Measurements from ENCODE around the gene ANXA9.

The ANXA9 gene

GRCh38 chr1:151003180-151003579, 21.1 kb downstream of the ANXA9 start:
- no peak for DNase-seq (ENCODE audit: low read depth)
- no peak overlapping the region for H3K4me3 ChIP-seq (ENCODE audit: low read length)
- no peak for TF ChIP-seq CTCF (conservative IDR thresholded peaks at IDR 0.05; ENCODE audit: low read length)

GRCh38 chr1:151005729-151006319, 23.7 kb downstream of the ANXA9 start:
- peak overlapping the region; percentile 78 for H3K4me3 ChIP-seq (ENCODE audit: low read length)
- TF ChIP-seq CTCF (conservative IDR thresholded peaks at IDR 0.05; ENCODE audit: low read length), result no peak
- DNase-seq (ENCODE audit: low read depth), result no peak

GRCh38 chr1:151006327-151007052, 24.4 kb downstream of the ANXA9 start, which contains the start of gene MINDY1:
Gene MINDY1, minus strand, starts transcription at chr1:151006902. Its CDS starts 4,285 bp downstream, at chr1:151002617.
- peak; percentile 75 for TF ChIP-seq CTCF (conservative IDR thresholded peaks at IDR 0.05; ENCODE audit: low read length)
- peak; percentile 87 for DNase-seq (ENCODE audit: low read depth)
- peak within 1 kb of the TSS; percentile 78 for H3K4me3 ChIP-seq (ENCODE audit: low read length)

GRCh38 chr1:151007853-151008243, 25.8 kb downstream of the ANXA9 start:
- no peak for TF ChIP-seq CTCF (conservative IDR thresholded peaks at IDR 0.05; ENCODE audit: low read length)
- DNase-seq (ENCODE audit: low read depth), result no peak
- H3K4me3 ChIP-seq (ENCODE audit: low read length), result peak overlapping the region; percentile 54

GRCh38 chr1:151008244-151009205, 26.4 kb downstream of the ANXA9 start, which contains the start of gene PRUNE1:
Gene PRUNE1, plus strand, starts transcription at chr1:151008449. Its CDS starts 184 bp downstream, at chr1:151008633.
- DNase-seq (ENCODE audit: low read depth), result peak; percentile 96
- no peak for TF ChIP-seq CTCF (conservative IDR thresholded peaks at IDR 0.05; ENCODE audit: low read length)
- peak within 1 kb of the TSS; percentile 100 for H3K4me3 ChIP-seq (ENCODE audit: low read length)

GRCh38 chr1:151009206-151009587, 27.1 kb downstream of the ANXA9 start:
- H3K4me3 ChIP-seq (ENCODE audit: low read length), result peak overlapping the region; percentile 100
- peak; percentile 67 for DNase-seq (ENCODE audit: low read depth)
- no peak for TF ChIP-seq CTCF (conservative IDR thresholded peaks at IDR 0.05; ENCODE audit: low read length)
